HepG2 (cell line): ENCODE measurements around the gene BAHCC1. TPM values are rescaled to one million over a fixed set of nuclear protein-coding genes. Genes with fewer than 3 reads are reported as not detected.

ENCODE experiments used
- ATAC-seq: fragments of 200-7000 bp; cut with Tn5 transposase; 3 replicates; pipeline ENCODE4 v1.9.1; 2020; ENCODE audit warnings: mild to moderate bottlenecking, moderate library complexity
- BruUV-seq: library from RNA; stranded (reverse); fragments of 400-500 nt; replicated peaks from 2 replicates; lab custom pipeline; 2021; lab: Mats Ljungman, UMichigan
- CTCF ChIA-PET: fragments of 300-600 bp; formaldehyde crosslinking; extraction: SDS; loops from one replicate; lab custom pipeline; 2021; ENCODE audit warnings: low total read pairs, inconsistent platforms, low intra/inter-chr PET ratio; lab: Yijun Ruan, JAX
- POLR2A ChIA-PET: fragments of 350-600 bp; sonication (Branson Sonifier 250); formaldehyde crosslinking; loops from one replicate; lab custom pipeline; 2020; ENCODE audit warnings: antibody characterized with exemption, inconsistent platforms; lab: Yijun Ruan, JAX
- DNase-seq: peaks from one replicate; pipeline ENCODE4 v3.0.0-alpha.2; 2015; ENCODE audit warnings: low spot score
- FAIRE-seq: peaks from 3 replicates; lab custom pipeline; 2011; peaks lifted over from hg19 to GRCh38; lab: Jason Lieb, UNC
- H2AFZ ChIP-seq: one replicate; pipeline ENCODE4 v1.6.1; 2011; ENCODE audit warnings: low read length, inconsistent platforms
- H3K27ac ChIP-seq: fragments of 300-600 bp; 3 replicates; pipeline ENCODE4 v1.8.0; 2011; ENCODE audit warnings: mixed run types, mild to moderate bottlenecking, mixed read lengths, low read length, inconsistent platforms; ENCODE audit not compliant: insufficient read depth; ENCODE audit errors: extremely low read length
- H3K27me3 ChIP-seq, 2 experiments: fragments of 200-600 bp in 1 of 2; 2 replicates in 1 of 2; 3 replicates in 1 of 2; pipeline versions ENCODE4 v1.6.0 to v1.8.0; 2011; ENCODE audit warnings: low read length in 2 of 2, mild to moderate bottlenecking in 2 of 2, moderate library complexity in 2 of 2, inconsistent platforms in 1 of 2; ENCODE audit not compliant: insufficient read depth in 2 of 2, control insufficient read depth in 1 of 2
- H3K36me3 ChIP-seq, 2 experiments: fragments of 200-600 bp in 1 of 2; replicated peaks in 1 of 2; 2 replicates in 1 of 2; 3 replicates in 1 of 2; pipeline versions ENCODE4 v1.5.1 to v1.8.0; 2011; ENCODE audit warnings: low read length in 2 of 2, inconsistent platforms in 1 of 2; ENCODE audit not compliant: insufficient read depth in 2 of 2, control insufficient read depth in 1 of 2
- H3K4me1 ChIP-seq: 2 replicates; pipeline ENCODE4 v1.5.1; 2012; ENCODE audit warnings: low read length, inconsistent platforms; ENCODE audit not compliant: insufficient read depth
- H3K4me2 ChIP-seq: 2 replicates; pipeline ENCODE4 v1.6.0; 2011; ENCODE audit warnings: low read depth, low read length, inconsistent platforms
- H3K4me3 ChIP-seq, 3 experiments: fragments of 200-600 bp in 1 of 3; sonication (generic), shearing (Covaris generic) in 1 of 3; replicated peaks in 1 of 3; 2 replicates each; pipeline ENCODE4 v1.5.1; 2011 to 2016; ENCODE audit warnings: low read length in 3 of 3, inconsistent platforms in 2 of 3, low read depth in 2 of 3, mild to moderate bottlenecking in 2 of 3, control low read depth in 1 of 3, mixed read lengths in 1 of 3; ENCODE audit not compliant: insufficient read depth in 1 of 3
- H3K79me2 ChIP-seq: one replicate; pipeline ENCODE4 v1.6.1; 2011; ENCODE audit warnings: low read length, inconsistent platforms; ENCODE audit not compliant: insufficient read depth
- H3K9ac ChIP-seq: 2 replicates; pipeline ENCODE4 v1.6.0; 2011; ENCODE audit warnings: mild to moderate bottlenecking, low read depth, low read length, inconsistent platforms; ENCODE audit not compliant: insufficient read depth
- H3K9me3 ChIP-seq: 2 replicates; pipeline ENCODE4 v1.5.1; 2012; ENCODE audit warnings: mild to moderate bottlenecking, low read length
- H4K20me1 ChIP-seq: 2 replicates; pipeline ENCODE4 v1.6.0; 2011; ENCODE audit warnings: inconsistent platforms, mild to moderate bottlenecking, low read length, moderate library complexity; ENCODE audit not compliant: insufficient read depth
- CEBPB ChIP-seq: IDR thresholded peaks from 2 replicates; pipeline ENCODE4 v1.6.1; 2011; ENCODE audit warnings: low read depth, low read length, improper control_type of control experiment, borderline replicate concordance
- WGBS: methylation state at CpG from one replicate; pipeline ENCODE4 v1.1.6; 2017; ENCODE audit warnings: low lambda C conversion rate; 5-methylcytosine and 5-hydroxymethylcytosine counted together
- in situ Hi-C: cut with HindIII; loops from 2 replicates; pipeline ENCODE4 v1.10.0; 2017; ENCODE audit warnings: low pct_unique_long_range_greater_than_20kb; ENCODE audit not compliant: extremely low pct_ligation_motif_present
- intact Hi-C: fragments of 100-400 bp; cut with micrococcal nuclease; formaldehyde crosslinking; loops from one replicate; pipeline ENCODE4 v1.10.0; 2022; ENCODE audit not compliant: unreplicated experiment
- polyA plus RNA-seq, 8 experiments: library from polyadenylated mRNA; depleted of rRNA in 3 of 8; stranded (reverse) in 7 of 8; unstranded in 1 of 8; fragments of >200 nt; fragmentation: Illumina TruSeq in 4 of 8; extraction: Trizol in 4 of 8; gene quantifications; 2 replicates each; pipeline versions ENCODE4 v1.2.1 to v1.2.3, GENCODE V29; 2011 to 2016; ENCODE audit warnings: low read depth in 4 of 8, missing spikeins in 1 of 8, mixed read lengths in 1 of 8; ENCODE audit not compliant: insufficient read depth in 1 of 8
- total RNA-seq, 5 experiments: library from RNA; depleted of rRNA; stranded (reverse); fragments of >200 nt; fragmentation: Illumina TruSeq; extraction: Trizol; gene quantifications; 2 replicates each; pipeline ENCODE4 v1.2.3, GENCODE V29; 2016; ENCODE audit warnings: low read depth in 1 of 5
- TF ChIP-seq, protein P1 (sequence below), 2 experiments: sonication (generic) in 1 of 2; formaldehyde crosslinking in 1 of 2; IDR thresholded peaks; 2 replicates each; pipeline versions ENCODE4 v1.5.1 to v1.6.1; 2011 to 2020; ENCODE audit warnings: borderline replicate concordance in 1 of 2, low read depth in 1 of 2, low read length in 1 of 2, mild to moderate bottlenecking in 1 of 2, missing genetic modification reagents in 1 of 2, moderate library complexity in 1 of 2
- TF ChIP-seq, protein P2 (sequence below): sonication (generic); formaldehyde crosslinking; IDR thresholded peaks from 2 replicates; pipeline ENCODE4 v1.5.0; 2020; ENCODE audit warnings: missing genetic modification reagents
- TF ChIP-seq, protein P3 (sequence below): fragments of 450-650 bp; IDR thresholded peaks from 2 replicates; pipeline ENCODE4 v1.6.1; 2016

Gene BAHCC1
- total and polyA plus RNA-seq, 2 of the 13 experiments (the other 11 are each of a cell fraction or from before 2014, with no cell fraction given): 1.4 to 1.7 TPM

DNA sequence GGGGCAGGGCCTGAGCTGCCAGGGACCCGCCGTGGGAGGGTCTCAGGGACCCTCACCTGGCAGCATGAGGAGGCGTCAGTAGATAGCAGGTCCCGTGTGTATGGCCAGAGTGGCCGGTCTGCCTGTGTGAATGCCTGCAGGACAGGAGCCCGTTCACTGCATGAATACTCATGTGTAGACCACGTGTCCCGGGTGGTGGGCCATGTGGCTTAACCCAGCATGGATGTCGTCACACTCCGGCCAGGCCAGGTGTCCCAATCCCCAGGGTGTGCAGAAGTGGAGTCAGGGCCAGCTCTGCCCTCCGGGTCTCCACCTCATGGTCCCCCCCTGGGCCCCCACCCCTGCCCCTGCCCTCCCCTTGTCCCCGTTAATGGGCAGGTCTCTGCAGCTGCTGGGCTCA, 53.7 kb downstream of the BAHCC1 start:
- ChIA-PET POLR2A (no interaction called here), CTCF (no interaction called here)
- intact Hi-C loops (no loop called here), in situ Hi-C loops (no loop called here)
- H3K36me3 ChIP-seq: no peaks in the 10 kb centered on the region
- no TSS peak for BruUV-seq
- no peaks in the 10 kb centered on the region for H3K9me3 ChIP-seq
- 60% methylated on average over 5 of the region's 12 CpGs for WGBS
- DNase-seq (no peak), ATAC-seq (no peak), FAIRE-seq (no peak)
- H3K9ac ChIP-seq: no peak overlapping the region
- no peak overlapping the region for H3K4me3 ChIP-seq
- H3K4me2 ChIP-seq: no peak overlapping the region
- no peak overlapping the region for H2AFZ ChIP-seq
- 0 out of 5 replicates have a peak, but pooled peaks cover 0 to 2% of the 10 kb centered on the region in 2 experiments for H3K27me3 ChIP-seq
- no peak overlapping the region for H3K27ac ChIP-seq
- no peaks in the 10 kb centered on the region for H3K79me2 ChIP-seq
- no peaks in the 10 kb centered on the region for H4K20me1 ChIP-seq
- no peaks in the 10 kb centered on the region for H3K4me1 ChIP-seq
- TF ChIP-seq, protein P1, sequence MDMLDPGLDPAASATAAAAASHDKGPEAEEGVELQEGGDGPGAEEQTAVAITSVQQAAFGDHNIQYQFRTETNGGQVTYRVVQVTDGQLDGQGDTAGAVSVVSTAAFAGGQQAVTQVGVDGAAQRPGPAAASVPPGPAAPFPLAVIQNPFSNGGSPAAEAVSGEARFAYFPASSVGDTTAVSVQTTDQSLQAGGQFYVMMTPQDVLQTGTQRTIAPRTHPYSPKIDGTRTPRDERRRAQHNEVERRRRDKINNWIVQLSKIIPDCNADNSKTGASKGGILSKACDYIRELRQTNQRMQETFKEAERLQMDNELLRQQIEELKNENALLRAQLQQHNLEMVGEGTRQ (IDR thresholded peaks at IDR 0.05; ENCODE audit: low read depth, low read length): 0 out of 2 replicates have a peak, but pooled peaks have one; percentile 4
- TF ChIP-seq, protein P1 (CRISPR knock-in tag; IDR thresholded peaks at IDR 0.05; ENCODE audit: borderline replicate concordance): no peak
- TF ChIP-seq, protein P2, sequence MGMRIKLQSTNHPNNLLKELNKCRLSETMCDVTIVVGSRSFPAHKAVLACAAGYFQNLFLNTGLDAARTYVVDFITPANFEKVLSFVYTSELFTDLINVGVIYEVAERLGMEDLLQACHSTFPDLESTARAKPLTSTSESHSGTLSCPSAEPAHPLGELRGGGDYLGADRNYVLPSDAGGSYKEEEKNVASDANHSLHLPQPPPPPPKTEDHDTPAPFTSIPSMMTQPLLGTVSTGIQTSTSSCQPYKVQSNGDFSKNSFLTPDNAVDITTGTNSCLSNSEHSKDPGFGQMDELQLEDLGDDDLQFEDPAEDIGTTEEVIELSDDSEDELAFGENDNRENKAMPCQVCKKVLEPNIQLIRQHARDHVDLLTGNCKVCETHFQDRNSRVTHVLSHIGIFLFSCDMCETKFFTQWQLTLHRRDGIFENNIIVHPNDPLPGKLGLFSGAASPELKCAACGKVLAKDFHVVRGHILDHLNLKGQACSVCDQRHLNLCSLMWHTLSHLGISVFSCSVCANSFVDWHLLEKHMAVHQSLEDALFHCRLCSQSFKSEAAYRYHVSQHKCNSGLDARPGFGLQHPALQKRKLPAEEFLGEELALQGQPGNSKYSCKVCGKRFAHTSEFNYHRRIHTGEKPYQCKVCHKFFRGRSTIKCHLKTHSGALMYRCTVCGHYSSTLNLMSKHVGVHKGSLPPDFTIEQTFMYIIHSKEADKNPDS: no peak
- peak; percentile 17; the same call in 1 of the 2 replicates for TF ChIP-seq CEBPB
- TF ChIP-seq, protein P3, sequence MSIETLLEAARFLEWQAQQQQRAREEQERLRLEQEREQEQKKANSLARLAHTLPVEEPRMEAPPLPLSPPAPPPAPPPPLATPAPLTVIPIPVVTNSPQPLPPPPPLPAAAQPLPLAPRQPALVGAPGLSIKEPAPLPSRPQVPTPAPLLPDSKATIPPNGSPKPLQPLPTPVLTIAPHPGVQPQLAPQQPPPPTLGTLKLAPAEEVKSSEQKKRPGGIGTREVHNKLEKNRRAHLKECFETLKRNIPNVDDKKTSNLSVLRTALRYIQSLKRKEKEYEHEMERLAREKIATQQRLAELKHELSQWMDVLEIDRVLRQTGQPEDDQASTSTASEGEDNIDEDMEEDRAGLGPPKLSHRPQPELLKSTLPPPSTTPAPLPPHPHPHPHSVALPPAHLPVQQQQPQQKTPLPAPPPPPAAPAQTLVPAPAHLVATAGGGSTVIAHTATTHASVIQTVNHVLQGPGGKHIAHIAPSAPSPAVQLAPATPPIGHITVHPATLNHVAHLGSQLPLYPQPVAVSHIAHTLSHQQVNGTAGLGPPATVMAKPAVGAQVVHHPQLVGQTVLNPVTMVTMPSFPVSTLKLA: peak; percentile 99
